Endothelial cell of umbilical vein (primary cell): ENCODE data around the gene UBE2L3. TPM values are rescaled to one million over a fixed set of nuclear protein-coding genes. Genes with fewer than 3 reads are reported as not detected.
"Not testable (repeated sequence)": the region's sequence is repeated elsewhere in the genome, so short reads cannot be mapped to it uniquely, and the experiment has no call there.

Experiments
- BruUV-seq: library from RNA; stranded (reverse); fragments of 400-500 nt; replicated peaks from 2 replicates; lab custom pipeline; 2021; lab: Mats Ljungman, UMichigan
- CTCF ChIA-PET: fragments of 300-600, 350-600 bp; sonication (Branson Sonifier 250); formaldehyde crosslinking; loops from one replicate; lab custom pipeline; 2021; ENCODE audit warnings: antibody characterized with exemption, inconsistent platforms; lab: Charles Lee
- POLR2A ChIA-PET: fragments of 300-600, 350-600 bp; sonication (Branson Sonifier 250); formaldehyde crosslinking; loops from one replicate; lab custom pipeline; 2021; ENCODE audit warnings: antibody characterized with exemption, inconsistent platforms; lab: Charles Lee
- DNase-seq: peaks from one replicate; pipeline ENCODE4 v3.0.0-alpha.2; 2011; ENCODE audit warnings: low read depth, low spot score
- FAIRE-seq: peaks from 2 replicates; lab custom pipeline; 2011; peaks lifted over from hg19 to GRCh38; lab: Jason Lieb, UNC
- H2AFZ ChIP-seq: 2 replicates; pipeline ENCODE4 v1.6.0; 2012; ENCODE audit warnings: low read depth, low read length, control low read depth, inconsistent platforms
- H3K27ac ChIP-seq: 2 replicates; pipeline ENCODE4 v1.5.1; 2011; ENCODE audit warnings: low read depth, mild to moderate bottlenecking, control low read depth, low read length, moderate library complexity; ENCODE audit not compliant: insufficient read depth
- H3K27me3 ChIP-seq, 2 experiments: 2 replicates each; pipeline versions ENCODE4 v1.6.0 to v1.6.1; 2011; ENCODE audit warnings: low read length in 2 of 2, mixed read lengths in 1 of 2; ENCODE audit not compliant: control insufficient read depth in 2 of 2, insufficient read depth in 2 of 2
- H3K36me3 ChIP-seq, 2 experiments: 2 replicates in 1 of 2; 3 replicates in 1 of 2; pipeline ENCODE4 v1.5.1; 2011; ENCODE audit warnings: low read length in 2 of 2, mild to moderate bottlenecking in 1 of 2, moderate library complexity in 1 of 2; ENCODE audit not compliant: control insufficient read depth in 2 of 2, insufficient read depth in 2 of 2; ENCODE audit errors: extremely low read depth in 1 of 2
- H3K4me1 ChIP-seq: 3 replicates; pipeline ENCODE4 v1.5.1; 2011; ENCODE audit warnings: mild to moderate bottlenecking, low read length; ENCODE audit not compliant: control insufficient read depth, insufficient read depth; ENCODE audit errors: extremely low read depth
- H3K4me2 ChIP-seq: 2 replicates; pipeline ENCODE4 v1.6.1; 2011; ENCODE audit warnings: low read length, control low read depth, mixed read lengths; ENCODE audit not compliant: insufficient read depth
- H3K4me3 ChIP-seq, 3 experiments: fragments of 200-600 bp in 1 of 3; sonication (generic), shearing (Covaris generic) in 1 of 3; replicated peaks in 1 of 3; 2 replicates each; pipeline ENCODE4 v1.5.1; 2011 to 2016; ENCODE audit warnings: control low read depth in 3 of 3, low read length in 3 of 3, mild to moderate bottlenecking in 2 of 3, inconsistent platforms in 1 of 3, low read depth in 1 of 3, moderate library complexity in 1 of 3; ENCODE audit not compliant: insufficient read depth in 1 of 3
- H3K79me2 ChIP-seq: 2 replicates; pipeline ENCODE4 v1.6.0; 2012; ENCODE audit warnings: low read length, inconsistent platforms; ENCODE audit not compliant: control insufficient read depth, insufficient read depth
- H3K9ac ChIP-seq: replicated peaks from 2 replicates; pipeline ENCODE3; 2011; ENCODE audit warnings: low read length, control low read depth; ENCODE audit not compliant: insufficient read depth; ENCODE audit errors: extremely low read depth
- H3K9me1 ChIP-seq: replicated peaks from 3 replicates; pipeline ENCODE4 v1.6.0; 2011; ENCODE audit warnings: mild to moderate bottlenecking, low read length; ENCODE audit not compliant: control insufficient read depth, insufficient read depth; ENCODE audit errors: extremely low read depth
- H3K9me3 ChIP-seq: replicated peaks from 2 replicates; pipeline ENCODE4 v1.5.1; 2012; ENCODE audit warnings: low read length, inconsistent platforms; ENCODE audit not compliant: control insufficient read depth, insufficient read depth
- H4K20me1 ChIP-seq: replicated peaks from 2 replicates; pipeline ENCODE3; 2011; ENCODE audit warnings: mild to moderate bottlenecking, low read length; ENCODE audit not compliant: control insufficient read depth, insufficient read depth; ENCODE audit errors: extremely low read depth
- dilution Hi-C: fragments of 300-500 bp; cut with MboI; formaldehyde crosslinking; loops from one replicate; pipeline ENCODE4 v1.15.0; 2019; ENCODE audit warnings: low sequenced_read_pairs; ENCODE audit not compliant: extremely low pct_ligation_motif_present
- intact Hi-C: fragments of 100-400 bp; cut with micrococcal nuclease; formaldehyde crosslinking; loops from one replicate; pipeline ENCODE4 v1.10.0; 2022
- polyA plus RNA-seq, 4 experiments: library from polyadenylated mRNA; depleted of rRNA in 3 of 4; stranded (reverse) in 3 of 4; unstranded in 1 of 4; fragments of >200 nt; gene quantifications; 2 replicates each; pipeline versions ENCODE4 v1.2.1 to v1.2.3, GENCODE V29; 2011 to 2012; ENCODE audit warnings: missing spikeins in 1 of 4
- total RNA-seq: library from RNA; stranded (reverse); gene quantifications from 2 replicates; pipeline ENCODE4 v1.2.3, GENCODE V29; 2021

UBE2L3 gene
- total and polyA plus RNA-seq, 2 donors (not counting 3 experiments of a cell fraction or from before 2014, with no cell fraction given), result 66.0 to 83.5 TPM

DNA sequence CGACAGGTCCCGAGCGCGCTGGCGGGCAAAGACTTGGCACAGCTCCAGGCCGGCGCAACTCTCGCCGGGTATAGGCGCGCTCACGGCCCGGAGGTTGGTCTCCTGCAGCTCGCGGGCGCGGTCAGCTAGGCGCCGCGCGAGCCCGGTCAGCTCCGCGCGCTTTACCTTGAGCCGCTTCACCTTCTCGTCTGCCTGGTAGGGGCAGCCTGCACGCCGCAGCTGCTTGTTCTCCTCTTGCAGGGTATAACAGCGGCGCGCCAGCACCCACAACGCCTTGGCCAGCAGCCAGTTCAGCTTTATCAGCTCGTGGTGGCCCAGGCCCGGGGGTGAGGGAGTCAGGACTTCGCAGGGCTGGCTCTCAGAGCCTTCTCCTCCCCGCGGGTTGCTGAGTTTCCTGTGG is 18.0 kb upstream of the UBE2L3 start:
- CTCF ChIA-PET, FAIRE-seq, BruUV-seq, H4K20me1 ChIP-seq, intact Hi-C loops, H3K4me1 ChIP-seq, POLR2A ChIA-PET, H3K9me3 ChIP-seq, H2AFZ ChIP-seq, H3K4me2 ChIP-seq, H3K27ac ChIP-seq, H3K27me3 ChIP-seq, DNase-seq, H3K9ac ChIP-seq, H3K36me3 ChIP-seq, H3K4me3 ChIP-seq, H3K79me2 ChIP-seq, H3K9me1 ChIP-seq, dilution Hi-C loops: not testable (repeated sequence)

DNA sequence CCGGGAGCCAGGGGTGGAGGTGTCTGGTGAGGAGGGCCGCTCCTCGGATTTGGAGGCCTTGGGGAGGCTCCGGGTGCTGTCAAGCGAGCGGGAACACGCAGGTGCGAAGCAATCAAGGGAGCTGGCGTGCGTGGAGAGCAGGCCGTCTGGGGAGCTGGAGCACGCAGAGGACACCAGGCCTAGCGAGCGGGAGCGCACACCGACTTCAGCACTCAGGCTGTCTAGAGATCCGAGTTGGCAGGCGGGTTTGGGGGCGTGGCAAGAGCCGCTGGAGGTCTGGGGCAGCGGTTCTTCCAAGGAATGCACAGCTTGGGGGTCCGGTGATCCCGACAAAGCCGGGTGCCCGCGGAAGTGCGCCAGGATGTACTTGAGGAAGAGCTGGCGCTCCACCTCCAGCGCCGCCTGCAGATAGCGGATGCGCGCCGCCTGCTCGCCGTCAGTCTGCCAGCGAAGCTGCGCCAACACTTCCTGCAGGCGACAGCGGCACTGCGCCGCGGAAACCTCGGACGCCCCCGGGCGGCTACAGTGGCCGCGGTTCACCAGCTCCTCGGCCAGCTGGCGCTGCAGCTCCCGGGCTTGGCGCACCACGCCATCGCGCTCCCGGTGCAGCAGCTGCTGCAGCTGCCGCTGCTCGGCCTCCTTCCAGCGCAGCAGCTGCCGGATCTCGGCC is 17.4 kb upstream of the UBE2L3 start:
- intact Hi-C loops, FAIRE-seq, H3K4me1 ChIP-seq, H4K20me1 ChIP-seq, H3K9ac ChIP-seq, H3K9me1 ChIP-seq, H3K27me3 ChIP-seq, DNase-seq, CTCF ChIA-PET, H3K4me3 ChIP-seq, BruUV-seq, POLR2A ChIA-PET, H2AFZ ChIP-seq, H3K9me3 ChIP-seq, H3K36me3 ChIP-seq, H3K4me2 ChIP-seq, H3K79me2 ChIP-seq, dilution Hi-C loops, H3K27ac ChIP-seq: not testable (repeated sequence)

DNA sequence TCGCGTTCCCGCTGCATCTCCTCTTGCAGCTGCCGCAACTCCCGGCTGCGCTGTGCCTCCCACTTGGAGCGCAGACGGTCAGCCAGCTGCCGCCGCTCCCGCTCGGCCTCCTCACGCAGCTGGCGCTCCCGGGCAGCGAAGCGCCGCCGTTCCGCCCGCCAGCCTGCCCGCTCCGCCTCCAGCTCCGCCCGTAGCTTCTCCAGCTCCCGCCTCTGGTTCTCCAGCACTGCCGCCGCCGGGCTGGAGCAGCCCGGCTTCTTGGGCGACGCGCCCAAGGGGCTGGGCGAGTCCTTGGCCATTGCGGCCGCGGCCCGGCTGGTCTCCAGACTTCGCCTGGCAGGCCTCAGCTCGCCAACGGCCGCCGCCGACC is 16.9 kb upstream of the UBE2L3 start:
- BruUV-seq, H3K4me3 ChIP-seq, intact Hi-C loops, dilution Hi-C loops, H3K36me3 ChIP-seq, POLR2A ChIA-PET, H3K27me3 ChIP-seq, H3K9ac ChIP-seq, H4K20me1 ChIP-seq, H3K27ac ChIP-seq, H3K4me1 ChIP-seq, H3K9me3 ChIP-seq, H2AFZ ChIP-seq, CTCF ChIA-PET, H3K9me1 ChIP-seq, H3K79me2 ChIP-seq, DNase-seq, H3K4me2 ChIP-seq, FAIRE-seq: not testable (repeated sequence)

DNA sequence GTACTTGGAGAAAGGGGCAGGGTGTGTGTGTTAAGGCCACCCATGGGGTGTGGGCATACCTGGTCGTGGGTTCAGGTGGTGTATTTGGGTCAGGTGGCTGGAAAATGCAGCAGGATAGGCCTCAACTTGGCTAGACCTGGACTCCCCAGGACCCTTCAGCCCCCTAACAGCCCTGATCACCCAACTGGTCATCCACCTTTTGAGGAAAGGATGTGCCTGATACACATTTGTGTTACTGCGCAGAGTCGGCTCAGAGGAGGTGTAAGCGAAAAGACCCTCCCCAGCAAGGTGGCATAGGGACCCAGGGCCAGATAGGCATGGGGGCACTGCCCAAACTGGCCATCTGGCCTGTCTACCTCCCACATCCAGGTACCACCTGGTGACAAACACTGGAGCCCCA is 16.2 kb upstream of the UBE2L3 start, which contains the start of gene RIMBP3C:
Gene RIMBP3C, minus strand, starts transcription at position 101 of the 400 bp plus-strand sequence. CDS start 485 bp downstream, outside the sequence.
- H4K20me1 ChIP-seq, H3K9me3 ChIP-seq, dilution Hi-C loops, FAIRE-seq, H3K9me1 ChIP-seq, H3K4me1 ChIP-seq, H3K79me2 ChIP-seq, DNase-seq, H3K4me3 ChIP-seq, H3K9ac ChIP-seq, BruUV-seq, intact Hi-C loops, H2AFZ ChIP-seq, H3K36me3 ChIP-seq, H3K27ac ChIP-seq, CTCF ChIA-PET, POLR2A ChIA-PET, H3K27me3 ChIP-seq, H3K4me2 ChIP-seq: not testable (repeated sequence)
